A549 (cell line): ENCODE measurements around the gene NTN1. TPM values are rescaled to one million over a fixed set of nuclear protein-coding genes. Genes with fewer than 3 reads are reported as not detected.
A peak's percentile ranks its signal among the peaks of the same experiment; 100 is the strongest.

Source experiments
- ATAC-seq, 2 experiments: fragments of 200-7000 bp in 1 of 2; fragments of >200 bp in 1 of 2; cut with Nextera tagmentation in 1 of 2; cut with Tn5 transposase in 1 of 2; 3 replicates each; pipeline versions ENCODE4 v1.8.0 to v1.9.1; 2018 to 2020; ENCODE audit warnings: mild to moderate bottlenecking in 1 of 2, moderate library complexity in 1 of 2
- CTCF ChIA-PET: fragments of 300-600 bp; sonication (Branson Sonifier 250); formaldehyde crosslinking; extraction: SDS; loops from one replicate; lab custom pipeline; 2021; ENCODE audit warnings: antibody characterized with exemption, inconsistent platforms; lab: Yijun Ruan, JAX
- POLR2A ChIA-PET: fragments of 350-600 bp; formaldehyde crosslinking; extraction: SDS; loops from one replicate; lab custom pipeline; 2021; ENCODE audit warnings: antibody characterized with exemption, inconsistent platforms; lab: Yijun Ruan, JAX
- DNase-seq, 2 experiments: peaks; one replicate each; pipeline versions ENCODE4 v3.0.0 to v3.0.0-alpha.2; 2011 to 2016; ENCODE audit warnings: low read depth in 1 of 2, low spot score in 1 of 2
- FAIRE-seq: peaks from 2 replicates; lab custom pipeline; 2011; peaks lifted over from hg19 to GRCh38; lab: Jason Lieb, UNC
- H3K27ac ChIP-seq, 2 experiments: fragments of >200 bp; sonication (Bioruptor Twin); formaldehyde crosslinking; 3 replicates each; pipeline ENCODE4 v1.5.1; 2016 to 2017
- H3K4me1 ChIP-seq: fragments of >200 bp; sonication (Bioruptor Twin); formaldehyde crosslinking; 3 replicates; pipeline ENCODE4 v1.6.1; 2016
- H3K4me2 ChIP-seq: fragments of >200 bp; sonication (Bioruptor Twin); formaldehyde crosslinking; 3 replicates; pipeline ENCODE4 v1.6.1; 2016
- H3K4me3 ChIP-seq: fragments of >200 bp; sonication (Bioruptor Twin); formaldehyde crosslinking; 3 replicates; pipeline ENCODE4 v1.5.1; 2016
- H3K9me3 ChIP-seq: fragments of >200 bp; sonication (Bioruptor Twin); formaldehyde crosslinking; 3 replicates; pipeline ENCODE4 v1.6.1; 2016
- CBX2 ChIP-seq: fragments of 200-600 bp; sonication (generic); IDR thresholded peaks from 2 replicates; pipeline ENCODE4 v1.6.1; 2016; ENCODE audit warnings: low read depth, mild to moderate bottlenecking, borderline replicate concordance
- CEBPB ChIP-seq, 2 experiments: fragments of >200 bp in 1 of 2; sonication (Bioruptor Twin) in 1 of 2; formaldehyde crosslinking in 1 of 2; IDR thresholded peaks; 2 replicates each; pipeline ENCODE4 v1.6.1; 2012 to 2016
- FOSL2 ChIP-seq, 2 experiments: fragments of 450-650 bp in 1 of 2; fragments of >200 bp in 1 of 2; sonication (Bioruptor Twin) in 1 of 2; formaldehyde crosslinking; IDR thresholded peaks; 2 replicates each; pipeline versions ENCODE4 v1.5.0 to v1.6.1; 2016 to 2020; ENCODE audit warnings: mild to moderate bottlenecking in 1 of 2, moderate library complexity in 1 of 2
- HEYL ChIP-seq: fragments of 250-450 bp; sonication (Bioruptor Pico); IDR thresholded peaks from 2 replicates; pipeline ENCODE4 v1.8.0; 2021; ENCODE audit warnings: mild to moderate bottlenecking, moderate library complexity
- HMGXB4 ChIP-seq: fragments of 250-450 bp; sonication (Bioruptor Pico); IDR thresholded peaks from 2 replicates; pipeline ENCODE4 v1.5.0; 2021; ENCODE audit warnings: mild to moderate bottlenecking, moderate library complexity, borderline replicate concordance
- HOXB5 ChIP-seq: fragments of 250-450 bp; sonication (Bioruptor Pico); IDR thresholded peaks from 2 replicates; pipeline ENCODE4 v1.5.0; 2020; ENCODE audit warnings: mild to moderate bottlenecking, moderate library complexity
- JUN ChIP-seq, 2 experiments: fragments of >200 bp; sonication (Bioruptor Twin); formaldehyde crosslinking; IDR thresholded peaks; 2 replicates in 1 of 2; 3 replicates in 1 of 2; pipeline ENCODE4 v1.6.1; 2016 to 2017
- JUNB ChIP-seq: fragments of >200 bp; sonication (Bioruptor Twin); formaldehyde crosslinking; IDR thresholded peaks from 2 replicates; pipeline ENCODE4 v1.6.1; 2016
- MYC ChIP-seq: IDR thresholded peaks from 2 replicates; pipeline ENCODE4 v1.6.1; 2012; ENCODE audit warnings: mild to moderate bottlenecking, inconsistent platforms, low read length, improper control_type of control experiment, borderline replicate concordance
- RAD21 ChIP-seq, 2 experiments: fragments of >200 bp in 1 of 2; sonication (Bioruptor Twin) in 1 of 2; formaldehyde crosslinking in 1 of 2; IDR thresholded peaks in 1 of 2; conservative IDR thresholded peaks in 1 of 2; 2 replicates in 1 of 2; 3 replicates in 1 of 2; pipeline ENCODE4 v1.6.1; 2012 to 2018; ENCODE audit warnings: inconsistent platforms in 1 of 2
- RARB ChIP-seq: fragments of 250-450 bp; sonication (Bioruptor Pico); IDR thresholded peaks from 2 replicates; pipeline ENCODE4 v1.8.0; 2021; ENCODE audit warnings: mild to moderate bottlenecking, moderate library complexity
- RCOR1 ChIP-seq: fragments of 150-350 bp; IDR thresholded peaks from 2 replicates; pipeline ENCODE4 v1.6.1; 2014; ENCODE audit warnings: antibody characterized with exemption, low read length, low read depth
- RFX5 ChIP-seq: fragments of 450-650 bp; IDR thresholded peaks from 2 replicates; pipeline ENCODE4 v1.7.1; 2014; ENCODE audit warnings: antibody characterized with exemption, mild to moderate bottlenecking, moderate library complexity
- RNF2 ChIP-seq: fragments of 200-600 bp; sonication (generic); IDR thresholded peaks from 2 replicates; pipeline ENCODE4 v1.6.1; 2016; ENCODE audit warnings: low read depth, mild to moderate bottlenecking, antibody characterized with exemption, moderate library complexity, borderline replicate concordance
- TP53 ChIP-seq: fragments of 250-450 bp; sonication (Bioruptor Pico); IDR thresholded peaks from 2 replicates; pipeline ENCODE4 v1.5.0; 2021; ENCODE audit warnings: mild to moderate bottlenecking, moderate library complexity
- WGBS: methylation state at CpG from one replicate; pipeline ENCODE4 v1.1.6; 2017; ENCODE audit errors: missing lambda C conversion rate; 5-methylcytosine and 5-hydroxymethylcytosine counted together
- polyA plus RNA-seq, 4 experiments: library from polyadenylated mRNA; depleted of rRNA in 3 of 4; stranded (reverse); fragments of >200 nt; fragmentation: RNase III in 1 of 4; extraction: RNeasy Plus Mini Kit Qiagen cat#74134 plus additional on column Dnase treatment in 1 of 4; gene quantifications; 2 replicates in 3 of 4; 3 replicates in 1 of 4; pipeline ENCODE4 v1.2.3, GENCODE V29; 2011 to 2017
- TF ChIP-seq, protein P1 (sequence below): IDR thresholded peaks from 2 replicates; pipeline ENCODE4 v1.6.1; 2012; ENCODE audit warnings: low read depth, borderline replicate concordance
- TF ChIP-seq, protein P2 (sequence below): fragments of 250-450 bp; sonication (Bioruptor Pico); IDR thresholded peaks from 2 replicates; pipeline ENCODE4 v1.5.0; 2020; ENCODE audit warnings: low read depth, mild to moderate bottlenecking, moderate library complexity

Gene NTN1
- polyA plus RNA-seq, 2 of the 4 experiments (the other 2 are of a cell fraction), result 0.12 to 0.13 TPM

GRCh38 chr17:9192010-9192409, 170.7 kb downstream of the NTN1 start (continued):
- TF ChIP-seq, protein P1, sequence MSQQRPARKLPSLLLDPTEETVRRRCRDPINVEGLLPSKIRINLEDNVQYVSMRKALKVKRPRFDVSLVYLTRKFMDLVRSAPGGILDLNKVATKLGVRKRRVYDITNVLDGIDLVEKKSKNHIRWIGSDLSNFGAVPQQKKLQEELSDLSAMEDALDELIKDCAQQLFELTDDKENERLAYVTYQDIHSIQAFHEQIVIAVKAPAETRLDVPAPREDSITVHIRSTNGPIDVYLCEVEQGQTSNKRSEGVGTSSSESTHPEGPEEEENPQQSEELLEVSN, result no peak

DNA sequence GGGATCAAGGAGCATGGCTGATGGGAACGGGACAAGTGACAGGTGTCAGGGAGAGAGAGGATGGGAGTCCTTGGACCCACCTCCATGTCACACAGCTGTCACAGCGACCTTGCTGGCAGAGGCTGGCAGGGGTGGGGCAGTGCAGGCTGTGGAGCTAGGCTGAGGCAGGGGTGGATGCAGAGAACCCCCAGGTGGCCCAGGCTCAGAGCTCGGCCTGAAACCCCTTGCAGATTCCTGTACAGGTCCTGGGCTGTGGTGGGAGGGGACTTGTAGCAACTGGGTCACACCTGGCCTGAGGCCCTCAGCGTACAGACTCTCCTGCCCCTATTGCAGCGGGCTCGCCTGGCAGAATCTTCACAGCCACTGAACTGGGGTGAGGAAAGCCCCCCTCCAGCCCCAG, 174.1 kb downstream of the NTN1 start:
- WGBS, result 61% methylated on average over 6 of the region's 6 CpGs
- Histone ChIP-seq H3K27ac (no peak overlapping the region), H3K9me3 (0 out of 3 replicates have a peak, but pooled peaks cover 2% of the 10 kb centered on the region), H3K4me3 (no peak overlapping the region), H3K4me1 (no peaks in the 10 kb centered on the region), H3K4me2 (no peak overlapping the region)
- POLR2A ChIA-PET, result interaction anchor here (0.5 kb wide), 1 partner anchor 432 kb away, joined by 3 read pairs; no protein-coding TSS in a partner anchor
- CTCF ChIA-PET, result interaction anchor here (0.6 to 1.0 kb wide), 2 partner anchors 9 to 12 kb away, joined by 3 read pairs; no protein-coding TSS in a partner anchor
- DNase-seq, result no peak
- ATAC-seq, result no peak
- no peak for FAIRE-seq
- TF ChIP-seq, protein P2, sequence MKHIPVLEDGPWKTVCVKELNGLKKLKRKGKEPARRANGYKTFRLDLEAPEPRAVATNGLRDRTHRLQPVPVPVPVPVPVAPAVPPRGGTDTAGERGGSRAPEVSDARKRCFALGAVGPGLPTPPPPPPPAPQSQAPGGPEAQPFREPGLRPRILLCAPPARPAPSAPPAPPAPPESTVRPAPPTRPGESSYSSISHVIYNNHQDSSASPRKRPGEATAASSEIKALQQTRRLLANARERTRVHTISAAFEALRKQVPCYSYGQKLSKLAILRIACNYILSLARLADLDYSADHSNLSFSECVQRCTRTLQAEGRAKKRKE (CRISPR knock-in tag), result no peak
- TF ChIP-seq CBX2 (no peak), FOSL2 (IDR thresholded peaks at IDR 0.05) (no peak), FOSL2 (CRISPR knock-in tag; IDR thresholded peaks at IDR 0.05) (no peak), HMGXB4 (CRISPR knock-in tag) (no peak)

- ATAC-seq, result peak; percentile 34 to 41; a peak in 3 of 6 replicates
- no peak for DNase-seq
- ChIA-PET POLR2A (no interaction called here), CTCF (interaction anchor here (1.0 kb wide), 1 partner anchor 372 kb away, joined by 3 read pairs; no protein-coding TSS in a partner anchor)
- WGBS, result 40% methylated on average over 10 of the region's 10 CpGs
- no peak overlapping the region for H3K4me2 ChIP-seq
- TF ChIP-seq, protein P1, result no peak
- TF ChIP-seq CEBPB (IDR thresholded peaks at IDR 0.05) (no peak), RAD21 (conservative IDR thresholded peaks at IDR 0.05 in 1 of 2, IDR thresholded peaks at IDR 0.05 in 1 of 2) (no peak), RCOR1 (no peak), RARB (no peak), FOSL2 (IDR thresholded peaks at IDR 0.05) (no peak), FOSL2 (CRISPR knock-in tag; IDR thresholded peaks at IDR 0.05) (no peak), JUN (IDR thresholded peaks at IDR 0.05) (no peak), MYC (no peak), JUNB (no peak), RNF2 (no peak), HOXB5 (CRISPR knock-in tag) (no peak), TP53 (CRISPR knock-in tag) (no peak), RFX5 (no peak), HEYL (CRISPR knock-in tag) (no peak)
- H3K9me3 ChIP-seq, result 0 out of 3 replicates have a peak, but pooled peaks cover 2% of the 10 kb centered on the region
- no peak for FAIRE-seq
- H3K4me3 ChIP-seq, result no peak overlapping the region
- H3K4me1 ChIP-seq, result no peaks in the 10 kb centered on the region
- H3K27ac ChIP-seq, result no peak overlapping the region
Measured at GRCh38 chr17:9195961-9196670, 174.8 kb downstream of the NTN1 start.
